ENCODE results near the gene RELCH. TPM values are rescaled to one million over a fixed set of nuclear protein-coding genes. Genes with fewer than 3 reads are reported as not detected.

The RELCH gene
- total and polyA plus RNA-seq, 2 of the 13 experiments (the other 11 are each of a cell fraction or from before 2014, with no cell fraction given): 5.6 to 31.7 TPM

- 0 out of 2 replicates have a peak, but pooled peaks have one; percentile 9 for TF ChIP-seq ZNF362 (CRISPR knock-in tag; IDR thresholded peaks at IDR 0.05; ENCODE audit: borderline replicate concordance)
- TF ChIP-seq ZNF747 (CRISPR knock-in tag; IDR thresholded peaks at IDR 0.05; ENCODE audit: borderline replicate concordance): no peak
- no peak for TF ChIP-seq ZNF468 (CRISPR knock-in tag; IDR thresholded peaks at IDR 0.05)
- no peak; the same call in none of the 2 replicates for TF ChIP-seq REPIN1 (CRISPR knock-in tag; IDR thresholded peaks at IDR 0.05; ENCODE audit: borderline replicate concordance, low read depth)
- no peak for TF ChIP-seq ZFYVE20 (CRISPR knock-in tag; IDR thresholded peaks at IDR 0.05; ENCODE audit: borderline replicate concordance, low read depth)
- TF ChIP-seq HOXA9 (CRISPR knock-in tag; IDR thresholded peaks at IDR 0.05; ENCODE audit: borderline replicate concordance): no peak
- TF ChIP-seq ZNF607 (CRISPR knock-in tag; IDR thresholded peaks at IDR 0.05; ENCODE audit: borderline replicate concordance): no peak
- no peak for TF ChIP-seq ZNF318 (CRISPR knock-in tag; IDR thresholded peaks at IDR 0.05)
- peak; percentile 11; the same call in 1 of the 2 replicates for TF ChIP-seq ZBTB14 (CRISPR knock-in tag; IDR thresholded peaks at IDR 0.05)
- peak; percentile 87 for TF ChIP-seq ARNT2 (CRISPR knock-in tag; IDR thresholded peaks at IDR 0.05; ENCODE audit: low read depth)
- TF ChIP-seq TGIF2 (CRISPR knock-in tag; IDR thresholded peaks at IDR 0.05): peak; percentile 73; the same call in 1 of the 2 replicates
- peak; percentile 81; the same call in 1 of the 2 replicates for TF ChIP-seq ZNF687 (CRISPR knock-in tag; IDR thresholded peaks at IDR 0.05)
These were observed at the start of gene RELCH, which contains the start of gene PIGN (continued) for GRCh38 chr18:62186774-62187542.
